AML-193 (cell line): ENCODE results near the gene SLC38A3.

Experiments
- DNase-seq, 2 experiments: peaks; one replicate each; lab custom pipeline; 2025; lab: John Stamatoyannopoulos, UW

Gene SLC38A3

DNA sequence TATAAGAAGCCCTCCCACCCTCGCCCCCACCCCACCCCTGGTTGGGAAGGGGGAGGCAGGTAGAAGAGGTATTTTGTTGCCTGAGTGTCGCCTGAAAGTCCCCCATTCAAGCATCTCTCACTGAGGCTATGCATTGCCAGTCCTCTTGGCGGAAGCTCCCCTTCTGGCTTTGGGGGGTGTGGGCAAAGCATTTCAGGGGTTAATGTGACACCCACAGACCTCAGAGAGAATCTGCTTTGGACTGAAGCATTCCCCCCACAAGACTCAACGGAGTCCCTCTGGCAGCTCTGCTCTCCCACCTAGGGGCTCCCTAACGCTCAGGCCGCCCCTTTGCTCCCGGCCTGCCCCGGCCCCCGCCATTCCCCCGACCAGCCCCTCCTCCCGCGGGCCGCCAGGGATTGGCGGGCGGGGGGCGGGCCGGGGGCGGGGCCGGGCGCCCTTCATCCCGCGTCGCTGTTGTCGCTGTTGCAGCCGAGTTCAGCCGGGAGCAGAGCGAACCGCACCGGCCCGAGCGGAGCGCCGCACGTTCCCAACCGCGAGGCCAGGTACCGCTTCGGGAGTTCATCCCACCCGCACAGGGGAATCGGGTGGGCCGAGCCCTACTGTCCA, at the start of gene SLC38A3:
Gene SLC38A3, plus strand, starts transcription at position 468 of the 609 bp plus-strand sequence. CDS start 8,929 bp downstream, outside the sequence.
- no peak for DNase-seq

GRCh38 chr3:50155491-50155878, 49.6 kb upstream of the SLC38A3 start:
- no peak for DNase-seq

- no peak for DNase-seq
Observed at GRCh38 chr3:50155891-50156290, 49.2 kb upstream of the SLC38A3 start.

DNA sequence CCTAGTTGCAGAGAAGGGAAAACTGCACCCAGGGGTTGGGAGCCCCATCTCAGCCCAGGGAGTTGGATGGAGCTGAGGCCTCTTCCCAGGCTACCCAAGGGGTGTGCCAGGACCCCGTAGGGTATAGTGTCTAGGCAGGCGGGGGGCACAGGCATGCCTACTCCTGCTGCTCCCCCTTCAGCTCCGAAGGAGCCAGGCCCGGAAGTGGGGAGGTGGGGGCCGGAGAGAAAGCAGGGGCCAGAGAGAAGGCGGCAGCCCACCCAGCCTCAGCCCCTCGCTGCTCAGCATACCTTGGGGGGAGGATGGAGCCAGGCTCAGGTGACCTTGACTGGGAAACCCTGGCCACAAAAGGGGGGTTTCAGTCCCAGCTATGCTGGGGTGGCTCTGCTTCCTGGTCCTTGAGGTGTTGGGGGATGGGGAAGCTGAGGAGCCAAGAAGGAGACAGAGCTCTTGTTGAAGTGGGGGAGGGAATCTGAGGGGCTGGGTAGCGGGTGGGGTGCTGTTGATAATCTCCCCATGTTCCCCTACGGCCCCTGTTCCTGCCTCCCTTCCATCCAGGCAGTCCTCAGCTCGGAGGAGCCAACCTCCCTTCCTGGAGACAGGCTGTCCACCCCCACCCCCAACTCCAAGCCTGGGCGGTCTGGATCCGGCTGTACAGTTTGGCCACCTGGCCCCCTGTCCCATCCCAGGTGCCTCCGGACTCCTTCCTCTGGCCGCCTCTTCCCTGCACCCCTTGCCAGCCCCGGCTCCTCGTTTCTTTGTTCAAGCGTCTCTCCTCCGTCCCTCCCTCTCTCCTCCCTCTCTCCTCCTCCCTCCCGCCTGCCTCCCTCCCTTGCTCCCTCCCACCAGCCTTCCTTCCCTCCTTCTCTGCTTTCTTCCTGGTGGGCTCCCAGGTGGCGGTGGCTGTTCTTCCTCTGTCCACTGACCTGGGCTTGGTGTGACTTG, 48.2 kb upstream of the SLC38A3 start:
- DNase-seq: no peak

GRCh38 chr3:50157827-50158529, 47.1 kb upstream of the SLC38A3 start:
- DNase-seq: no peak

DNA sequence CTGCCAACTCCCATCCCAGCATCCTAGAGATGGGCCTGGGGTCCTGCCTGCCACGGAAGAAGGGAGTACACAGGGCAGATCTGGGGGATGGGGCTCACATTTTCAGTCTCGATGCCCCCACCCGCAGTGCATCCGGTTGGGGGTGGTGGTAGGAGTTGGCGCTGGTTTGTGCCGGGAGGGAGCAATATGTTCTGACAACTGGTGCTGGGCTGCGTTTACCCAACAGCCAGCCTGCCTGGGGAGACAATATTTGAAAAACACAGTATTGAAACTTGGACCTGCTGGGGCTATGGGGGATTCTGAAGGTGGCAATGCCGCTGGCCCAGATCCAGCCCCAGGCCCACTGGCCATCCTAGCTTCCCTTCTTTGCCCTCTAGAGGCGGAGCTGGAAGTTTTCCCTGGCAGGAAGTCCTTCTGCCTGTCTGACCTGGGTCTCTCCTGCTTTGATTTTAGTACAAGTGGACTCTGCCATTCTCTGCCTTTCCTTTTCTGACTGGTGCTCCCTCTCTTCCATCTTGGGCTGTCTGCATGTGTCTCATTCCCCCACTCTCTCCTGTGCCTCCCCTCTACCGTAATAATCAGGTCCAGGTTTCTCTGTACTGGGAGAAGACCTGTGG, 46.4 kb upstream of the SLC38A3 start:
- no peak for DNase-seq

DNA sequence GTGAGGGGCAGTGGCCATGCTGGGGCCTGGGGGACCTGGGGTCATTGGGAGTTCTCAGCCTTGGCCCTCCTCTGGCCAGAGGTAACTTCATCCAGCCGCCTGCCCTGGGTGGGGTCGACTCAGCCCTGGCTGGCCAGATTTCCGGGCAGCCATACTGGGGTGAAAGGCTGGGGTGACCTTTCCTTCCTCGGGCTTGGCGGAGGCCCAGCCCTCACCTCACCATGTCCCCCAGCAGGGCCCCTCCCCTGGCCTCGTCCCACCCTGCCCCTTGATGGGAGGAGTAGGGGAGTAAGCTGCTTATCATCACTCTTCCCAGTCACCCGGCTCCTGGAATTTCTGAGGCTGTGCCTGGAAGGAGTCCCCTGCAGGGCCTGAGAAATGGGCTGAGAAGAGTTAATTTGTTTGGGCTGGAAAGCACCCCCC, 44.5 kb upstream of the SLC38A3 start:
- DNase-seq: no peak

GRCh38 chr3:50161320-50161719, 43.8 kb upstream of the SLC38A3 start:
- no peak for DNase-seq

DNA sequence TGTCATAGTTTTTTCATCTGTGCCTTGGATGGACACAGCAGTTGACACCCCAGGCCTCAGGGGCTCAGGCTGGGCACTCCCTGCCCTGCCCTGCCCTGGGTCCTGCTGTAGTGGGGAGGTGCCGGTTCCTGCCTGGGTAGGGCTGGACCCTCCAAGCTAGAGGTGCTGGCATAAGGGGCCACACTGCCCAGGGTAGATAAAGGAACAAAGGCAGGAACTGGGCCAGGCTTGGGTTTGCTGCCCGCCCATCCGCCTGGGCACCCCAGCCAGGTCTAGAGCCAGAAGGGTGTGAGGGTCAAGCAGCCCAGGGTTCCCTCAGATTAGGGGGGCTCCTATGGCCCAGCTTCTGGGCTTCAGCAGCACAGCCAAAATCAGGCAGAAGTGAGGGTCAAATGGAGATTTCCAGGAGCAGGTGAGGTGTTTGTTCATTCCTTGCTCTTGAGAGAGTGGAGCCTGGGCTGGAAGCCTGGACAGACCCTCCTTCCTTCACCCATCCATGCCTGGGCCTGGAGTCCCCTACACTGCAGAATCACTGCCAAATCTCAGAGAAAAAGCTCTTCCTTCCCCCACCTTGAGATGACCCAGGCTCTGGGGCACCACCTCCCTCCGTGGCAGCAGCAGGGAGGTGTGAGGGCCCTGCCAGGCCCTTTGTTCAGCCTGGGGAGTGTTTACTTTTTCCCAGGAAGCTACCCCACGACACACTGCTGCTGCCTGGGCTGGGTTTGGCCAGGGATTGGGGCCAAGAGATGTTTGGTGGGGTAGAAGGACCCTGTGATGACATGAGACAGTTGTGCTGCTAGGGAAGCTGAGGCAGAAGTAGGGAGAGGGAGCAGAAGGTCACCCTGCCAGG, 42.8 kb upstream of the SLC38A3 start:
- no peak for DNase-seq

GRCh38 chr3:50163572-50164455, 41.3 kb upstream of the SLC38A3 start:
- no peak for DNase-seq

DNA sequence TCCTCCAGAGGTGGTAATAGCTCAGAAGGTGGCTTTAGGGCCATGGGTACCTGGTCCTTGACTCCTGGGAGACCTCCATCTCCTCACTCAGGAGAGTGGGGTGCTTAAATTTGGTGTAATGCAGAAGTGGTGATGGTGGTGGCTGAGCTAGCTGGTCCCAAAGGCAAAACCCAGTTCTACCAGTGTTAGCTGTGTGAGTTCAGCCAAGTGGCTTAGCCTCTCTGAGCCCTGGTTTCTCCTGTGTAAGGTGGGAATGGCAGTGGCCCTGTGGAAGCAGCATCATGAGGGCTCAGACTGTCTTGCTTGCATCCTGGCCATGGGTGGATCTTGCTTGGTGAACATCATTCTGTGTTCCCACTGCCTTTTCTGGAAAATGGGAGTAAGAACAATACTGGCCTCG, 40.6 kb upstream of the SLC38A3 start:
- no peak for DNase-seq

DNA sequence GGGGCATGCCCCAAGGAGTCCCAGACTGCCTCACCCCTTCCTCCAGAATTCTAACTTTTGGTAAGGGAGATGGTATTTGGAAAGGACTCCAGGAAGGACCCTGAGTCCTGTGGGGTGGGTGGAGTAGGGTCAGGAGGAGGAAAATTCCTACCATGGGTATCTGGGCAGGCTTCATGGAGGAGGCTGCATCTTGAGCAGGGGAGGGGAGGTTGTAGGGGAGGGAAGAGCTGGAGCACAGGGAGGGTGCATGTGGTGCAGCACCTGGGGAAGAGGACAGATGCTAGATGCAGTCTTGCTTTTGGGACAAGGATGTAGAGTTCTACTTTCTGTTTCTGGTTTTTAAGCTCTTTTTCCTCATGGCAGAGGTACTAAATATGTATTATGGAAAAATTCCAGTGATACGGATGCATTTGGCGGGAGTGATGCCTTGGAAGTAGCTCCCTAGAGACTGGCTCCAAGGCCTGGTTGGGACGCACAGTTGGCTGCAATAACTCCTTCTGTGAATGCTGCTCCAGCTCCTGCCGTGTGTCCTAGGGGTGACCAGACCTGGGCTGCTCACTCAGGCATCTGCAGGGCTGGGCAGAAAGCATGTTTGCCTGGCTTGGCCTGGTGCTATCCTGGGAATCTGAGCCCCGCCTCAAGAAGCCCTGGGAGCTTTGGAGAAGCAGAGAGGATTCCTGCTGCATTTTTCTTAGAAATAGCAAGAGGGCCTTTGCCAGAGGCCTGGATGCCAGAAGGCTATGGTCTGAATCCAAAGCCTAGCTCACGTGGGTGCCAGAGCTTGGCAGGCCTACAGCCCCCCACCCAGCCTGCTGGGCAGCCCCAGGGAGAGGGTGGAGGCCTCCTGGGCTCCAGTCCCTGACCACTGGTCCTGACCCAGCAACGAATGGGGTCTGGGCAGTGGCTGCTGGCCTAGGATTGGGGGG, 39.8 kb upstream of the SLC38A3 start:
- DNase-seq: no peak

DNA sequence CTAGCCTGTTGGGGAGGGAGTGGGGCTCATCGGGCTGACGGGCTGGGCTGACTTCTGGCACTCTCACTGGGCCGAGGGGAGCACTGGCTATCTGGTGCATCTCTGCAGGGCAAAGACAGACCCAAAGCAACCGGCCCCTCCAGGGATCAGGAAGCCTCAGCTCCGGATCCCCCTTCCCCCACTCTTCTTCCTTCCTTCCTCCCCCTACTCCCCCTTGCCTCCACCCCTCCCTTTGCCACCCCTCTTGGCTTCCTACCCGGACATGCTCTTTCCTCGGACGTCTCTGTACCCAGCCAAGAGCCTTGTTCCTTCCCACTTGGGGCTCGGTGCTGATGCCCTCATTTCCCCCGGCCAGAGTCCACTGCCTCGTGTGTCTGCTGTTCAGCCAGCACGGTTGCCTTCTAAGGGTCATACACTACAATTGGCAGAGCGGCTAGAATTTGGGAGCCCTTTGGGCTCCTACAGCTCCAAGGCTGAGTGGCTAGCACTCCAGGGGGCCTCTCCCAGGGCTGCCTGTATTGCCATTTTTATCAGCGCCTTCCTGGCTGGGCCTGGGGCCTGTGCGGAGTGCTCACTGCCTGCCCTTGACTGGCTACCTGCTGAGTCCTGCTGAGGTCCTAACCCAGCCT, 39.0 kb upstream of the SLC38A3 start:
- DNase-seq: no peak

DNA sequence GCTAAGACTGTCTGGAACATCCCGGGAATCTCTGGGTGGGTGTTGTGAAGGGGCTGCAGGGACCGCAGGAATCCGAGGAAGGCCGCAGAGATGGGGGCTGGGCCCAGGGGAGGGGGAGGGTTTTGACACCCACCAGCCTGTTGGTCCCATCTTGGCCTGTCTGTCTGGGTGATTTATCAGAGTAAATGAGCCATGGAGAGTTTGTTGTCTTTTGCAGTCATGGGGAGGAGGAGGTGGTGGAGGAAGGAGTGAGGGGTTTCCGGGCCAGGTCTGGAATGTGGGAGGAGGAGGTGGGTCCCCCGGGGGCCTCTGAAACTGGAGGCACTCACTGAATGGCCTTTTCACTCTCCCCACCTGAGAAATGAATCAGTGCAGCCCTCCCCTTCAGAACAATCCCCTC, 38.5 kb upstream of the SLC38A3 start:
- no peak for DNase-seq

DNA sequence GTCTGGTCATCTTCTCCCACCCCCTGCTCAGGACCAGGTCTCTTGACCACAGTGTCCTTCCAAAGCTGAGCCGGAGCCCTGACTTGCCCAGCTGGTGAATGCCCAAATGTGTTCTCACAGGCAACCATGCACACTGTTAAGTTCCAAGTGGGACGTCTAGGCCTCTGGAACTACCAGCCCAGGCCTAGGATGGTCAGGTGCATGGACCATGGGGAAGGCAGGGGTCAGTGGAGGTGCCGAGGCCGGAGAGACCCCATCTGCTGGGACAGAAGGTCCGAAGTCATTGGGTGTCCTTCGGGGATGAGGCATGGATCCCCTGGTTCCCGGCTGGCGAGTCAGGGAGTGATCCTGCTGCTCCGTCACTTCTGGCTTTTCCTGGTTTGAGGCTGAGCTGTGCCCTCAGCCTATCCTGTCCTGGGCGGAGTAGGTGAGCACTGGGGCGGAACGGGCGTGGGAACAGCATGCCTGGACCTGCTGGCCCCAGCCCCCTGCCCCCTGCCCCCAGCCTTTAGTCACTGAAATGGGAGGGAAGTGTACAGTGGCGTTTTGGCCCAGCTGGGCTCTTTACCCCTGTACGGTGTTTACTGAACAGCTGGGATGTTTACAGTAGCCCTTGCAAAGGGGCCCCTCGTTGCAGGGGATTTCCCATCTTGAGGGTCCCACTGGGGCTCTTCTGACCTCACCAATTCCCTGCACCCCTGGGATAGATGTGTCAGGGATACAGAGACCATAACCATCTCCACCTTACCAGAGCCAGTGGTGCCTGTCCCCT, 37.8 kb upstream of the SLC38A3 start:
- DNase-seq: no peak

DNA sequence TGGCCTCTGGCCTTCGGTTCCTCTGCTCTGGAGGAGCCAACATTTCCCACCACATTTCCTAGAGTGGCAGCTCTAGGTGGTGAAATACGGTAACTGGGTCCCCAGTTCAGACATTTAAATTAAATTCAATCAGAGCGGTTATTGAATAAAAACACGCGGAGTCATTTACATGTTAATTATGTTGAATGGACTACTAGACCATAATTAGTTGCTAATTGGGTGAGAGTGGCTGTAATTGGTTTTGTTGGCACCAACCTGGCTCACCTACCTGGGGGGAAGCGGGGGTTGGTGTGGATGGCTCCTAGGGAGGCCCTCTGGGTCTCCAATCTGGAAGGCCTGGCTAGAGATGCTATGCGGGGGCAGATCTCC, 37.2 kb upstream of the SLC38A3 start:
- DNase-seq: no peak

GRCh38 chr3:50168388-50168787, 36.7 kb upstream of the SLC38A3 start:
- DNase-seq: no peak

DNA sequence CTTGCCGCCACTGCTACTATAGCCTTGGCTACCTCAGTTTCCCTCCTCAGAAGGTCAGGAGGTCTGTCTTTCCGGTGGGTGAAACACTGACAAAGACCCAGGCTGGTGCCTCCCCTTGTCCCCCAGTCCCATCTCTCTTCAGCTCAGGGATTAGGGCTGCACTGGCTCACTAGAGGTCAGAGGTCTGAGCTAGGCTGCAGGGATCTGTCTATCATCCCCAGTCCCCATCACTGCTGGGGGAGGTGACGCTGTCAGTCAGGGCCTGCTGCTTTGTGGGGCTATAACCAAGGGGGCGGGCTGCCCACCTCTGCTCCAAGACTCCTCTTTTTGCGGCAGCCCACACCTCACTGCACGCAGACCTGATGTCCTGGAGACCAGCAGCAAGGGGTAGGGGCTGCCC, 36.3 kb upstream of the SLC38A3 start:
- no peak for DNase-seq
